ENCODE data around the gene STK35.

STK35 gene

DNA sequence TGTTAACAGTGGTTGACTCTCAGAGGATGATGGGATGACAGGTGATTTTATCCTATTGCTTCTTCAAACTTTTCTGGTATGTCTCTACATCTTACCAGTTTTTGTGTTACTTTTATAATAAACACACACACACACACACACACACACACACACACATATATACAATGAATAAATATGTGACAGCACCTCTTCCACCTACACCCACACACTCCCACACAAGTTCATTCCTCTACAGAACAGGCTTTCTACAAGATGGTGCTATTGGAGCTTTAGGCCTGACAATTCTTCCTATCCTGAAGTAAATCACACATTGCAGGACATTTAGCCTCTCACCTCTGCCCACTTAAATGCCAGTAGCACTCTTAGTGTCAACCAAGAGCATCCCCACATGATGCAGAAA is 46.7 kb upstream of the STK35 start:
- no peak overlapping the region for H3K4me3 ChIP-seq (ENCODE audit: insufficient read depth in 1 of 2, low read depth in 1 of 2, low read length in 2 of 2)
- no peak overlapping the region for H2BK12ac ChIP-seq (ENCODE audit: low read length in 2 of 2)
- H3K14ac ChIP-seq (ENCODE audit: low read length in 2 of 2), result no peak overlapping the region
- no peak overlapping the region for H3K23ac ChIP-seq (ENCODE audit: low read length in 2 of 2)
- H3K36me3 ChIP-seq (ENCODE audit: control insufficient read depth in 1 of 2, insufficient read depth in 2 of 2, low read depth in 1 of 2, low read length in 2 of 2), result no peaks in the 10 kb centered on the region
- no peak overlapping the region for H3K4ac ChIP-seq (ENCODE audit: low read depth in 1 of 2, low read length in 2 of 2)
- H3K27ac ChIP-seq (ENCODE audit: low read length, poor library complexity, severe bottlenecking), result no peak overlapping the region
- H4K91ac ChIP-seq (ENCODE audit: low read length), result no peak overlapping the region
- H3K18ac ChIP-seq (ENCODE audit: low read depth in 1 of 2, low read length in 2 of 2), result no peak overlapping the region
- no peak overlapping the region for H3K9ac ChIP-seq (ENCODE audit: low read length)
- peaks cover 26% of the 10 kb centered on the region for H3K9me3 ChIP-seq (ENCODE audit: control insufficient read depth, low read length)
- no peak overlapping the region for H4K8ac ChIP-seq (ENCODE audit: low read length)
- no peak for DNase-seq
- H3K27me3 ChIP-seq (ENCODE audit: control insufficient read depth in 1 of 2, insufficient read depth in 1 of 2, low read length in 2 of 2), result peaks cover 12 to 51% of the 10 kb centered on the region in 2 experiments
- H2AK5ac ChIP-seq (ENCODE audit: low read length, severe bottlenecking), result no peak overlapping the region
- H3K4me1 ChIP-seq (ENCODE audit: control insufficient read depth, insufficient read depth, low read depth, low read length), result peaks cover 2% of the 10 kb centered on the region
- H3K4me2 ChIP-seq (ENCODE audit: low read length, poor library complexity, severe bottlenecking), result no peak overlapping the region
- no peak overlapping the region for H2BK5ac ChIP-seq (ENCODE audit: low read depth, low read length, poor library complexity, severe bottlenecking)
- H2AFZ ChIP-seq (ENCODE audit: low read depth, low read length), result no peak overlapping the region
- H2BK15ac ChIP-seq (ENCODE audit: low read depth, poor library complexity, severe bottlenecking), result no peak overlapping the region
- H3K79me1 ChIP-seq (replicated peaks; ENCODE audit: low read length, poor library complexity, severe bottlenecking), result no peaks in the 10 kb centered on the region
- no peak overlapping the region for H2BK120ac ChIP-seq (ENCODE audit: low read depth, low read length)

DNA sequence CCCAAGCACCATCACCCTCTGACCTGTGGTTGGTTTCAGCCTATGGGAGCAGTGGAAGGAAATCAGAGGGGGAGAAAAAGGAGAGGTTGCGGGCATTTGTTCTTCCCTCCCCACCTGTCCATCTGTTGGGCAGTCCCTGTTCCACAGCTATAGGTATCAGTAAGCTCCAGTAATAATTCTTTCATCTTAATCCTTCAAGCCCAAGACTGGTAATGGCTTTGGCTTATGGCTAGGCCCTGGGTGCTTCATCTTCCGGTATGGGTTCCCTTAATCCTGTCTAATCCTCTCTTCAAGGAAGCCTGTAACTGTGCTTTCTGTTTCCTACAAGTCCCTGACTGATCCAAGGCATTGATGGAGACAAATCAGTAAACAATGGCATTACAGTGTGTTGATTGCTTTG is 42.2 kb upstream of the STK35 start:
- Histone ChIP-seq H3K79me1 (replicated peaks; ENCODE audit: low read length, poor library complexity, severe bottlenecking) (no peaks in the 10 kb centered on the region), H3K4me1 (ENCODE audit: control insufficient read depth, insufficient read depth, low read depth, low read length) (peaks cover 2% of the 10 kb centered on the region), H3K27ac (ENCODE audit: low read length, poor library complexity, severe bottlenecking) (no peak overlapping the region), H3K4me2 (ENCODE audit: low read length, poor library complexity, severe bottlenecking) (no peak overlapping the region), H3K14ac (ENCODE audit: low read length in 2 of 2) (no peak overlapping the region), H3K9ac (ENCODE audit: low read length) (no peak overlapping the region), H3K4ac (ENCODE audit: low read depth in 1 of 2, low read length in 2 of 2) (no peak overlapping the region), H3K4me3 (ENCODE audit: insufficient read depth in 1 of 2, low read depth in 1 of 2, low read length in 2 of 2) (no peak overlapping the region), H4K8ac (ENCODE audit: low read length) (no peak overlapping the region), H3K36me3 (ENCODE audit: control insufficient read depth in 1 of 2, insufficient read depth in 2 of 2, low read depth in 1 of 2, low read length in 2 of 2) (no peaks in the 10 kb centered on the region), H2AK5ac (ENCODE audit: low read length, severe bottlenecking) (no peak overlapping the region), H2AFZ (ENCODE audit: low read depth, low read length) (no peak overlapping the region), H3K9me3 (ENCODE audit: control insufficient read depth, low read length) (peaks cover 11% of the 10 kb centered on the region), H2BK5ac (ENCODE audit: low read depth, low read length, poor library complexity, severe bottlenecking) (no peak overlapping the region), H2BK120ac (ENCODE audit: low read depth, low read length) (no peak overlapping the region), H3K23ac (ENCODE audit: low read length in 2 of 2) (no peak overlapping the region), H3K18ac (ENCODE audit: low read depth in 1 of 2, low read length in 2 of 2) (no peak overlapping the region), H2BK15ac (ENCODE audit: low read depth, poor library complexity, severe bottlenecking) (no peak overlapping the region), H4K91ac (ENCODE audit: low read length) (no peak overlapping the region), H3K27me3 (ENCODE audit: control insufficient read depth in 1 of 2, insufficient read depth in 1 of 2, low read length in 2 of 2) (peaks cover 4 to 23% of the 10 kb centered on the region in 2 experiments), H2BK12ac (ENCODE audit: low read length in 2 of 2) (no peak overlapping the region)
- DNase-seq, result no peak
- 88% methylated on average over 1 of the region's 2 CpGs for WGBS

DNA sequence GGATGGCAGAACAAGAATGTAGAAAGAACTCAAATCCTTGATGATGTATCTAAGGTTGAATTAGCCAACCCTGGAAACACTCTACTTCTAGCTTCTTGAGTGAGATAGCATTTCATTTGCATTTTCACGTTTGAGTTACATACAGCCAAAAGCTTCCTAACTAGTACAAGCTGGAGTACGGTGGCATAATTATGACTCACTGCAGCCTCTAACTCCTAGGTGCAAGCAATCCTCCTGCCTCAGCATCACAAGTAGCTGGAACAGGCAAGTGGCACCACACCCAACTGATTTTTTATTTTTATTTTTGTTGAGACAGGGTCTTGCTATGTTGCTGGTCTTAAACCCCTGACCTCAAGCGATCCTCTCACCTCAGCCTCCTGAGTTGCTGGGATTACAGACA is 36.5 kb upstream of the STK35 start:
- H3K4me3 ChIP-seq (ENCODE audit: insufficient read depth in 1 of 2, low read depth in 1 of 2, low read length in 2 of 2), result no peak overlapping the region
- H3K27ac ChIP-seq (ENCODE audit: low read length, poor library complexity, severe bottlenecking), result no peak overlapping the region
- H3K4me1 ChIP-seq (ENCODE audit: control insufficient read depth, insufficient read depth, low read depth, low read length), result no peaks in the 10 kb centered on the region
- H3K9me3 ChIP-seq (ENCODE audit: control insufficient read depth, low read length), result peaks cover 6% of the 10 kb centered on the region
- no peak overlapping the region for H3K18ac ChIP-seq (ENCODE audit: low read depth in 1 of 2, low read length in 2 of 2)
- H3K4me2 ChIP-seq (ENCODE audit: low read length, poor library complexity, severe bottlenecking), result no peak overlapping the region
- no peak for DNase-seq
- H2BK12ac ChIP-seq (ENCODE audit: low read length in 2 of 2), result no peak overlapping the region
- H3K27me3 ChIP-seq (ENCODE audit: control insufficient read depth in 1 of 2, insufficient read depth in 1 of 2, low read length in 2 of 2), result peaks cover 11 to 43% of the 10 kb centered on the region in 2 experiments
- 38% methylated on average over 2 of the region's 3 CpGs for WGBS
- no peak overlapping the region for H2AK5ac ChIP-seq (ENCODE audit: low read length, severe bottlenecking)
- H2BK120ac ChIP-seq (ENCODE audit: low read depth, low read length), result no peak overlapping the region
- H3K4ac ChIP-seq (ENCODE audit: low read depth in 1 of 2, low read length in 2 of 2), result no peak overlapping the region
- H3K79me1 ChIP-seq (replicated peaks; ENCODE audit: low read length, poor library complexity, severe bottlenecking), result no peaks in the 10 kb centered on the region
- no peak overlapping the region for H2BK15ac ChIP-seq (ENCODE audit: low read depth, poor library complexity, severe bottlenecking)
- H2AFZ ChIP-seq (ENCODE audit: low read depth, low read length), result no peak overlapping the region
- H3K36me3 ChIP-seq (ENCODE audit: control insufficient read depth in 1 of 2, insufficient read depth in 2 of 2, low read depth in 1 of 2, low read length in 2 of 2), result no peaks in the 10 kb centered on the region
- no peak overlapping the region for H4K91ac ChIP-seq (ENCODE audit: low read length)
- H2BK5ac ChIP-seq (ENCODE audit: low read depth, low read length, poor library complexity, severe bottlenecking), result no peak overlapping the region
- no peak overlapping the region for H3K23ac ChIP-seq (ENCODE audit: low read length in 2 of 2)
- H3K9ac ChIP-seq (ENCODE audit: low read length), result no peak overlapping the region
- no peak overlapping the region for H3K14ac ChIP-seq (ENCODE audit: low read length in 2 of 2)
- no peak overlapping the region for H4K8ac ChIP-seq (ENCODE audit: low read length)

DNA sequence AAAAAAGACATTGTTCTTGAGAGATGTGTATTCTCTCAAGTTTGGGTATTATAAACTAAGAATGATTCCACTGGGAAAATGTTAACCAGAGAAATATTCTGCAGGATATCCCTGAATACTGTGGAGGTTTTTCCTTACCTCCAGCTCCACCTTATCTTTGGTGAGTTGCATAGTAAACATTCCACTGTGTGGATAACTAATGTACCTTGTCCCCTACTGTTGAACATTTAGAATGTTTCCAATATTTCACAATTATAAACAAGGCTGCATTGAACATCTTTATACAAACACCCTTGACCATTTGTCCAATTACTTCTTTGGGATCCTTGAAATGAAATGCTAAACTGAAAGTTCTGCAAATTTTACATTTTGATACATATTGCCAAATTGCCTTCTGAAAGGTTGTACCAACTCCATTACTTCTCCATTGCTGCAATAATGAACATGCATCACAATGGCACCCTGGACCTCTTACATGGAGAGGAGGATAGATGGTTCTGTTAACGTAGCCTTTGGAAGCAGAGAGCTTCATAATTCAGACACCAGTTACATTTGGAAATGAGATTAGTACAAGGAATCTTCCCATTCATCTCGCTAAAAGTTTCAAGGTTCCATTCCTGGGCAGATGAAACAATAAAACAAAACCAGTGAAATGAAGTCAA is 35.0 kb upstream of the STK35 start:
- H2AFZ ChIP-seq (ENCODE audit: low read depth, low read length), result no peak overlapping the region
- H4K91ac ChIP-seq (ENCODE audit: low read length), result no peak overlapping the region
- H4K8ac ChIP-seq (ENCODE audit: low read length), result no peak overlapping the region
- no peak overlapping the region for H2BK15ac ChIP-seq (ENCODE audit: low read depth, poor library complexity, severe bottlenecking)
- H3K23ac ChIP-seq (ENCODE audit: low read length in 2 of 2), result no peak overlapping the region
- H2BK120ac ChIP-seq (ENCODE audit: low read depth, low read length), result no peak overlapping the region
- H3K27me3 ChIP-seq (ENCODE audit: control insufficient read depth in 1 of 2, insufficient read depth in 1 of 2, low read length in 2 of 2), result peaks cover 11 to 43% of the 10 kb centered on the region in 2 experiments
- WGBS, result 78% methylated on average over 1 of the region's 2 CpGs
- no peak for DNase-seq
- H3K14ac ChIP-seq (ENCODE audit: low read length in 2 of 2), result no peak overlapping the region
- no peaks in the 10 kb centered on the region for H3K36me3 ChIP-seq (ENCODE audit: control insufficient read depth in 1 of 2, insufficient read depth in 2 of 2, low read depth in 1 of 2, low read length in 2 of 2)
- H3K9ac ChIP-seq (ENCODE audit: low read length), result no peak overlapping the region
- peaks cover 12% of the 10 kb centered on the region for H3K9me3 ChIP-seq (ENCODE audit: control insufficient read depth, low read length)
- no peak overlapping the region for H3K4me3 ChIP-seq (ENCODE audit: insufficient read depth in 1 of 2, low read depth in 1 of 2, low read length in 2 of 2)
- H2BK12ac ChIP-seq (ENCODE audit: low read length in 2 of 2), result no peak overlapping the region
- no peak overlapping the region for H3K4ac ChIP-seq (ENCODE audit: low read depth in 1 of 2, low read length in 2 of 2)
- H3K79me1 ChIP-seq (replicated peaks; ENCODE audit: low read length, poor library complexity, severe bottlenecking), result no peaks in the 10 kb centered on the region
- H2AK5ac ChIP-seq (ENCODE audit: low read length, severe bottlenecking), result no peak overlapping the region
- H3K4me1 ChIP-seq (ENCODE audit: control insufficient read depth, insufficient read depth, low read depth, low read length), result no peaks in the 10 kb centered on the region
- H3K27ac ChIP-seq (ENCODE audit: low read length, poor library complexity, severe bottlenecking), result no peak overlapping the region
- no peak overlapping the region for H2BK5ac ChIP-seq (ENCODE audit: low read depth, low read length, poor library complexity, severe bottlenecking)
- no peak overlapping the region for H3K18ac ChIP-seq (ENCODE audit: low read depth in 1 of 2, low read length in 2 of 2)
- no peak overlapping the region for H3K4me2 ChIP-seq (ENCODE audit: low read length, poor library complexity, severe bottlenecking)
